PC-3 (cell line): ENCODE data around the gene RHOJ.

Experiments
- EZH2 ChIP-seq: fragments of 300-600 bp; sonication (generic); IDR thresholded peaks from one replicate; pipeline ENCODE4 v1.6.1; 2017; ENCODE audit warnings: antibody characterized with exemption, mild to moderate bottlenecking, low read length; ENCODE audit not compliant: unreplicated experiment
- EZH2phosphoT487 ChIP-seq: fragments of 300-600 bp; sonication (generic); IDR thresholded peaks from 2 replicates; pipeline ENCODE4 v1.6.1; 2018; ENCODE audit warnings: mild to moderate bottlenecking, antibody characterized with exemption, low read length, borderline replicate concordance
- TF ChIP-seq, protein P1 (sequence below): fragments of 300-600 bp; sonication (generic); conservative IDR thresholded peaks from 2 replicates; pipeline ENCODE4 v1.5.1; 2017; ENCODE audit warnings: antibody characterized with exemption, low read depth, mild to moderate bottlenecking, low read length

DNA sequence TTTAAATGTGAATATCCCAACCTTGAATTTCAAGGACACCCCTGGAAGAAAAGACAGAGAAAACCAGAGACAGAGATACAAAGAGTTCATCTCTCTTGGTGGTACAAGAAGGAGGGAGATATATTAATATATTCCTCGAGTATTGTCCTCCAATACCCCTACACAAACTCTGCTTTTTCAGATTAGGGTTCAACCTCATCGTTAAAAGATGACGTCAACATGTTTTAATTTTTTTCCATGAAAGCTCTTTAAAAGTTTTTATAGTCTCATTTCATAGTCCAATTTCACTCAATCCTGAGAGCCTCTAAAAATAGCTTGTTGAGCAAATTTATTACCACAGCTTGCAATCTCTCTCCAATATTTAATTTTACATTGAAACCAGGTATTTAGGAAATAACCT, 19.4 kb downstream of the RHOJ start:
- TF ChIP-seq, protein P1, sequence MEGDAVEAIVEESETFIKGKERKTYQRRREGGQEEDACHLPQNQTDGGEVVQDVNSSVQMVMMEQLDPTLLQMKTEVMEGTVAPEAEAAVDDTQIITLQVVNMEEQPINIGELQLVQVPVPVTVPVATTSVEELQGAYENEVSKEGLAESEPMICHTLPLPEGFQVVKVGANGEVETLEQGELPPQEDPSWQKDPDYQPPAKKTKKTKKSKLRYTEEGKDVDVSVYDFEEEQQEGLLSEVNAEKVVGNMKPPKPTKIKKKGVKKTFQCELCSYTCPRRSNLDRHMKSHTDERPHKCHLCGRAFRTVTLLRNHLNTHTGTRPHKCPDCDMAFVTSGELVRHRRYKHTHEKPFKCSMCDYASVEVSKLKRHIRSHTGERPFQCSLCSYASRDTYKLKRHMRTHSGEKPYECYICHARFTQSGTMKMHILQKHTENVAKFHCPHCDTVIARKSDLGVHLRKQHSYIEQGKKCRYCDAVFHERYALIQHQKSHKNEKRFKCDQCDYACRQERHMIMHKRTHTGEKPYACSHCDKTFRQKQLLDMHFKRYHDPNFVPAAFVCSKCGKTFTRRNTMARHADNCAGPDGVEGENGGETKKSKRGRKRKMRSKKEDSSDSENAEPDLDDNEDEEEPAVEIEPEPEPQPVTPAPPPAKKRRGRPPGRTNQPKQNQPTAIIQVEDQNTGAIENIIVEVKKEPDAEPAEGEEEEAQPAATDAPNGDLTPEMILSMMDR: no peak
- TF ChIP-seq EZH2: no peak
- no peak for TF ChIP-seq EZH2phosphoT487
